ENCODE measurements around the gene BSG.

- no peak for TF ChIP-seq POLR2A (IDR thresholded peaks at IDR 0.05)
- no peak for TF ChIP-seq CTCF (IDR thresholded peaks at IDR 0.05)
These were observed 51.6 kb downstream of the BSG start for GRCh38 chr19:623974-624373.

Data from breast epithelium (tissue), 3 donors.